ENCODE data around the gene GSX1.
A peak's percentile ranks its signal among the peaks of the same experiment; 100 is the strongest.
"Not testable (repeated sequence)": the region's sequence is repeated elsewhere in the genome, so short reads cannot be mapped to it uniquely, and the experiment has no call there.

GSX1 gene

GRCh38 chr13:27792393-27793218, at the start of gene GSX1:
TSS of gene GSX1 (plus strand) at chr13:27792483. CDS start at chr13:27792691, 208 bp downstream.
- no peak for DNase-seq

- DNase-seq = no peak
Measured at GRCh38 chr13:27744801-27745200, 47.5 kb upstream of the GSX1 start.

GRCh38 chr13:27745301-27745700, 47.0 kb upstream of the GSX1 start:
- DNase-seq = no peak

GRCh38 chr13:27748143-27748542, 44.1 kb upstream of the GSX1 start:
- DNase-seq = not testable (repeated sequence)

- no peak for DNase-seq
Measured at GRCh38 chr13:27751953-27752532, 40.2 kb upstream of the GSX1 start.

GRCh38 chr13:27765650-27766049, 26.6 kb upstream of the GSX1 start:
- no peak for DNase-seq

GRCh38 chr13:27770809-27771208, 21.5 kb upstream of the GSX1 start:
- peak; percentile 37 to 49 for DNase-seq

GRCh38 chr13:27772651-27773425, 19.4 kb upstream of the GSX1 start:
- DNase-seq = no peak

- no peak for DNase-seq
Measured at GRCh38 chr13:27774169-27774568, 18.1 kb upstream of the GSX1 start.

GRCh38 chr13:27774651-27775050, 17.6 kb upstream of the GSX1 start:
- no peak for DNase-seq

GRCh38 chr13:27775943-27776342, 16.3 kb upstream of the GSX1 start:
- no peak for DNase-seq

GRCh38 chr13:27782151-27782550, 10.1 kb upstream of the GSX1 start:
- no peak for DNase-seq

GRCh38 chr13:27783111-27783510, 9.2 kb upstream of the GSX1 start:
- DNase-seq = peak in 1 of 2 experiments; percentile 28

GRCh38 chr13:27788271-27788670, 4.0 kb upstream of the GSX1 start:
- DNase-seq = no peak

GRCh38 chr13:27789153-27789494, 3.2 kb upstream of the GSX1 start:
- no peak for DNase-seq

GRCh38 chr13:27789495-27790303, 2.6 kb upstream of the GSX1 start:
- no peak for DNase-seq

GRCh38 chr13:27790523-27790922, 1.8 kb upstream of the GSX1 start:
- DNase-seq = no peak

GRCh38 chr13:27791146-27791900, 960 bp upstream of the GSX1 start:
- peak in 1 of 2 experiments; percentile 4 for DNase-seq

GRCh38 chr13:27791901-27792392, 336 bp upstream of the GSX1 start:
- DNase-seq = no peak

GRCh38 chr13:27793507-27794367, 1.5 kb downstream of the GSX1 start:
- no peak for DNase-seq

GRCh38 chr13:27794368-27794691, 2.0 kb downstream of the GSX1 start:
- no peak for DNase-seq

Measured in SHP77 (cell line).